Activated CD4-positive, alpha-beta T cell treated with anti-CD3 and anti-CD28 coated beads, Interleukin-10, Interleukin-2, amounts not matched to agents 100 ng/mL and 50 ng/mL, durations not matched to agents 16 hours and 8 hours (primary cell): ENCODE results near the gene RAB3IL1.
A peak's percentile ranks its signal among the peaks of the same experiment; 100 is the strongest.
"Not testable (repeated sequence)": the region's sequence is repeated elsewhere in the genome, so short reads cannot be mapped to it uniquely, and the experiment has no call there.

ENCODE experiments used
- DNase-seq: peaks from one replicate; pipeline ENCODE4 v3.0.0-alpha.2; 2020

RAB3IL1 gene, protein sequence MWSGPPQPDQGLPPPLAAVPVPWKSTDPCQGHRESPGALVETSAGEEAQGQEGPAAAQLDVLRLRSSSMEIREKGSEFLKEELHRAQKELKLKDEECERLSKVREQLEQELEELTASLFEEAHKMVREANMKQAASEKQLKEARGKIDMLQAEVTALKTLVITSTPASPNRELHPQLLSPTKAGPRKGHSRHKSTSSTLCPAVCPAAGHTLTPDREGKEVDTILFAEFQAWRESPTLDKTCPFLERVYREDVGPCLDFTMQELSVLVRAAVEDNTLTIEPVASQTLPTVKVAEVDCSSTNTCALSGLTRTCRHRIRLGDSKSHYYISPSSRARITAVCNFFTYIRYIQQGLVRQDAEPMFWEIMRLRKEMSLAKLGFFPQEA

GRCh38 chr11:61917334-61918109 lies at the start of gene RAB3IL1:
Gene RAB3IL1 (minus strand): TSS chr11:61917566. CDS start chr11:61917367, 199 bp downstream.
- DNase-seq, result peak; percentile 9

GRCh38 chr11:61966734-61967115 lies 49.4 kb upstream of the RAB3IL1 start:
- DNase-seq, result peak; percentile 42

- not testable (repeated sequence) for DNase-seq
Observed at GRCh38 chr11:61964666-61965271, 47.4 kb upstream of the RAB3IL1 start.

DNA sequence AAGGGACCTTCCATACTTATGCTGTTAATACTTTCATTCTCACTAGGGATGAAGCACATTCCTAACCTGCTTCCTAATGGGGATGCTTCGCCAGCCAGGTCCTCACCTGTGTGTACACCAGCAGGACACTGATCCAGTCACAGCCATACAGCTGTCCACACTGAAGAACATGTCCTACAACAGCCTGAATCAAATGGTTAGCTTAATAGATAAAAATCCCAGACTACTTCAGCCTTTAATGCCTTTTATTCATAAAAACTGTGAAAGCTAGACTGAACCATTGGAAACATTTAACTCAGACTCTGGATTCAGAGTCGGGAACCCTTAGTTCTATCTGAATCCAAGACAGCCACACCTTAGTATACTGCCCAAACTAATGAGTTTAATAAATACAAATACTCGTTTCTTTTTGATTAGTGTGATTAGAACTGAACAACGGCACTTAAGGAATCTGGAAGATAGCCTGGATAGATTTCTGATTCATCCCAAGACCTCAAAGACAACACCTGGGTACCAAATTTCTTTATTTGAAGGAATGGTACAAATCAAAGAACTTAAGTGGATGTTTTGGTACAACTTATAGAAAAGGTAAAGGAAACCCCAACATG lies 46.8 kb upstream of the RAB3IL1 start:
- DNase-seq, result no peak

DNA sequence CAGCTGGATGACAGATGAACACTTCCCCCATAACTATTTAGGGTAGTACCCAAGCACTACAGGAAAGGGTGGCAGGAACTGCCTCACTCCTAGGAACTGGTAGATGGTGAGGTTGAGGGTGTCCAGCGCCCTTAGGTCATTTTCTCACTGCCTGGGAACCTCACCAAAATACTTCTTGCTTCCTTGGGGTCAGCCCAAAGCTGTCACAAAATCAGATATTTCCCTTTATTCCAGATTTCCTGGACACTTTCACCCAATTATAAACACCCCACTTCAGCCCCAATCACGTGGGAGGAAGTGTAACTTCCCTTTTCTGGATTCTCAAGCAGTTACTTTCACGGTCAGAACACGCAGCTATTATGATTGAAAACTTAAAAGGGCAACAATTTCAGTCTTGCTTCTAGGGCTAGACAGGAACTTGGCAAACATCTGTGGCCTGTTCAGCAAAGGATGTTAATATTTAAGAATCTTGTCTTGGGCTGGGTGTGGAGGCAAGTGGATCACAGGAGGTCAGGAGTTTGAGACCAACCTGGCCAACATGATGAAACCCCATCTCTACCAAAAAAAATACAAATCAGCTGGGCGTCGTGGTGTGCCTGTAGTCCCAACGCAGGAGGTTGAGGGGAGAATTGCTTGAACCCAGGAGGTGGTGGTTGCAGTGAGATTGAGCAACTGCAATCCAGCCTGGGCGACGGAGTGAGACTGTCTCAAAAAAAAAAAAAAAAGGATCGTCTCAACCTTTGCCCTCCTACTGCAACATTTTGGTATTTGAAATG lies 46.1 kb upstream of the RAB3IL1 start:
- DNase-seq, result peak; percentile 49

DNA sequence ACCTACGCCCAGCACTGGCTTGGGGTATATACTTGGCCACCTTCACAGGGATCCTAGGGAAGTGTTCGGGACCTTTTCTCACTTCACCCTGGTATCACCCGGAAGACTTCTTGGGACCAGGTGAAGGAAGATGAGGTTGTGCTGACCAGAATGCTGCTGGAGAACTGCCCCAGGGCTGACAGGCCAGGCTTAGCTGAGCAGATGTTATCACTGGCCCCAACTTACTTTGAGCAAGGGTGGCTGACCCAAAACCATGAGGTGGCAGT lies 45.6 kb upstream of the RAB3IL1 start:
- no peak for DNase-seq

DNA sequence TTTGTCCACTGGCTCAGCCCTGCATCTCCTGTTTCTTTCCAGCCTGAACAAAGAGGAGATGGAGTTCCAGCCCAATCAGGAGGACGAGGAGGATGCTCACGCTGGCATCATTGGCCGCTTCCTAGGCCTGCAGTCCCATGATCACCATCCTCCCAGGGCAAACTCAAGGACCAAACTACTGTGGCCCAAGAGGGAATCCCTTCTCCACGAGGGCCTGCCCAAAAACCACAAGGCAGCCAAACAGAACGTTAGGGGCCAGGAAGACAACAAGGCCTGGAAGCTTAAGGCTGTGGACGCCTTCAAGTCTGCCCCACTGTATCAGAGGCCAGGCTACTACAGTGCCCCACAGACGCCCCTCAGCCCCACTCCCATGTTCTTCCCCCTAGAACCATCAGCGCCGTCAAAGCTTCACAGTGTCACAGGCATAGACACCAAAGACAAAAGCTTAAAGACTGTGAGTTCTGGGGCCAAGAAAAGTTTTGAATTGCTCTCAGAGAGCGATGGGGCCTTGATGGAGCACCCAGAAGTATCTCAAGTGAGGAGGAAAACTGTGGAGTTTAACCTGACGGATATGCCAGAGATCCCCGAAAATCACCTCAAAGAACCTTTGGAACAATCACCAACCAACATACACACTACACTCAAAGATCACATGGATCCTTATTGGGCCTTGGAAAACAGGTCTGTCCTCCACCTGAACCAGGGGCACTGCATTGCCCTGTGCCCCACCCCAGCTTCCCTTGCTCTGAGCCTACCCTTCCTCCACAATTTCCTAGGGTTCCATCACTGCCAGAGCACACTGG lies 45.0 kb upstream of the RAB3IL1 start:
- DNase-seq, result no peak

GRCh38 chr11:61961570-61962212 lies 44.3 kb upstream of the RAB3IL1 start:
- no peak for DNase-seq

- DNase-seq, result no peak
Observed at GRCh38 chr11:61960532-61960931, 43.2 kb upstream of the RAB3IL1 start.

DNA sequence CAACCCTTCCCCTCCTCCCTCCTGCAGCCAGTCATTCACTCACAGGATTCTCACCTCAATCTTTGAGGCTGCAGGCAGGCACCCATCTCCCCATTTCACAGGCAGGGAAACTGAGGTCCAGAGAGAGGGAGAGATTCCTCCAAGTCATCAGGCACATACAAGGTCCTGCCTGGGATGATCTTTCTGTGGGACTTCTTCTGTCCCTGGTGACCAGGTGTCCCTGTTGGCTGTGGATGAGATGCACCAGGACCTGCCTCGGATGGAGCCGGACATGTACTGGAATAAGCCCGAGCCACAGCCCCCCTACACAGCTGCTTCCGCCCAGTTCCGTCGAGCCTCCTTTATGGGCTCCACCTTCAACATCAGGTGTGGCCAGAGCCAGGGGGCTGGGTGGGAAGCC lies 42.3 kb upstream of the RAB3IL1 start:
- no peak for DNase-seq

DNA sequence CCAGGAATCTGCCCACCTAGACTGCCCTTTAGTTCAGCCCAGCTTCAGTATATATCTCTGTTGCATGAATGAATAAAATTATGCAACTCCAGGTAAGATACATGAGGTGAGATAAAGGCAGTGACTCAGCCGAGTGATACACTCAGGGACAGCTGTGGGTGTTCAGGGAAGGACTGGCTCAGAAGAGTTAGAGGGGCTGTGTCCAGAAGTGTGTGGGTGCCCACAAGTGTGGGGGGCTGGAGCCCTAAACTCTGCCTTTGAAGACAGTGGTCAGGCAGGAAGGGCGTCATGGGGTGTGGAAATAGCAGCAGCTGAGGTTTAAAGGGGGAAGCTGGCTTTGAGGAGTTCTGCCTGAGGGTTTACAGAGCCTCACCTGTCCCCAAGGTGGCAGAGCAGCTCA lies 41.7 kb upstream of the RAB3IL1 start:
- DNase-seq, result no peak

GRCh38 chr11:61958590-61958989 lies 41.2 kb upstream of the RAB3IL1 start:
- no peak for DNase-seq

GRCh38 chr11:61957021-61957770 lies 39.8 kb upstream of the RAB3IL1 start:
- no peak for DNase-seq

DNA sequence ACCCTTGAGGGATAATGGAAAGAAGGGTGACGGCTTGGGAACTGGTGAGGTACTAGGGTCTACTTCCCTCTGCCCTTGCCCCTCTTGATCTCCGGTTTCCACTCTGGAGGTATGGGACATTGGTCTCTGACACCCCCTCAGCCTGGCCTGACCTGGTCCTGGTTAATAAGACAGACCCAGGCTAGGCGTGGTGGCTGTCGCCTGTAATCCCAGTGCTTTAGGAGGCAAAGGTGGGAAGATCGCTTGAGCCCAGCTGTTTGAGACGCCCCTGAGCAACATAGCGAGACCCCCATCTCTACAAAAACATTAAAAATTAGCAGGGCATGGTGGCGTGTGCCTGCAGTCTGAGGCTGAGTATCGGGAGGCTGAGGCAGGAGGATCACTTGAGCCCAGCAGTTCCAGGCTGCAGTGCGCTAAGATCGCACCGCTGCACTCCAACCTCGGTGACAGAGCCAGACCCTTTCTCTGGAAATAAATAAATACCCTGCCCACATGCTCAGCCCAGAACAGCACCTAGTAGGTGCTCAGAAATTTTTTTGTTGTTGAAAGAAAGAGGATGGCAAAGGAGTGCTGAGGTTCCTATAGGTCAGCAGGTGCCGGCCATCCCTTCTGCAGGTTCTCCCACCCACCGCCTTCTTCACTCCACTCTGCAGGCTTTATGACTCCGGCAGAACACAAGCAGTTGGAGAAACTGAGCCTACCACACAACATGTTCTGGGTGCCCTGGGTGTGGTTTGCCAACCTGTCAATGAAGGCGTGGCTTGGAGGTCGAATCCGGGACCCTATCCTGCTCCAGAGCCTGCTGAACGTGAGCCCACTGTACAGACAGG lies 39.0 kb upstream of the RAB3IL1 start:
- DNase-seq, result no peak

DNA sequence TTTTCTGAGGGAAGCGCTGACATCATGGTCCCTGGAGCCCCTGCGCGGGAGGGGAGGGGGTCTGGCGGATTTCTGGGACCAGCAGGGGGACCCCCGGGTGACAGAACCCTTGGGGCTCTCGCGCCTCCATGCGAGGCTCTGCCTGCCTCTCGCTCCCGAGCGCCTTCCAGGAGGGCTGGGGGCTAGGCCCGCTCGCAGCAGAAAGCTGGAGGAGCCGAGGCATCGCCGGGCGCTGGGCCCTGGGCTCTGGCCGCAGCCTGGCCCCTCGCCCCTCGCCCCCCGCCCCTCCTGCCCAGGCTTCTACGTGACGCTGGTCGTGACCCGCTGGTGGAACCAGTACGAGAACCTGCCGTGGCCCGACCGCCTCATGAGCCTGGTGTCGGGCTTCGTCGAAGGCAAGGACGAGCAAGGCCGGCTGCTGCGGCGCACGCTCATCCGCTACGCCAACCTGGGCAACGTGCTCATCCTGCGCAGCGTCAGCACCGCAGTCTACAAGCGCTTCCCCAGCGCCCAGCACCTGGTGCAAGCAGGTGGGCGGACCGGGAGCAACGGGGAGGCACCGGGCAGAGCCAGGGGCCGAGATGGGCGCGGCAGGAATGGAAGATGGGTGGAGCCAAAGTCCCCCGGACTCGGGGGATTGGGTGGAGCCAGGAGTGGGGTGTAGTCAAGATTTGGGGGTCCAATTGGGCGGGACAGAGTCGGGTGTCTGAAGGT lies 38.2 kb upstream of the RAB3IL1 start:
- no peak for DNase-seq

DNA sequence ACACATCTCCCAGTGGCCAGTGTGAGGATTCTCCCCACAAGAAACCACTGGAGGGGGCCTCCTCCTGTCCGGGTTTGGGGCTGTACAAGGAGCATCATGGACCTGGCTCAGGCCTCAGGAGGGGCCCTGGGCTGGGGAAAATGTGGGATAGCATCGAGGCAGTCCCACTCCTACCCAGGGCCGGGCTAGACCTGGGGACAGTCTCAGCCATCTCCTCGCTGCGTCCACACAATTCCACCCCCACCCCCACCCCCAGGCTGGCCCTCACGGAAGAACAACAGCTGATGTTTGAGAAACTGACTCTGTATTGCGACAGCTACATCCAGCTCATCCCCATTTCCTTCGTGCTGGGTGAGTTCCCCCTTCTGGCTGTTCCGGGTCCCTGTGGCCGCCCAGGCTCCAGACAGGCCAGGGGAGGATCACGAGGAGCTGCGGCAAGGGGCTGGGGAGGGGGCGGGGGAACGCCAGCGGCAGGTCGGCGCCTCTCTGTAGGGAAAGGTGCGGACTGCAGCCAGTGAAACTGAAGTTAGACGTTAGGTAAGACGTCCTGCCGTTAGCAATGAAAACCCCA lies 37.6 kb upstream of the RAB3IL1 start:
- no peak for DNase-seq

DNA sequence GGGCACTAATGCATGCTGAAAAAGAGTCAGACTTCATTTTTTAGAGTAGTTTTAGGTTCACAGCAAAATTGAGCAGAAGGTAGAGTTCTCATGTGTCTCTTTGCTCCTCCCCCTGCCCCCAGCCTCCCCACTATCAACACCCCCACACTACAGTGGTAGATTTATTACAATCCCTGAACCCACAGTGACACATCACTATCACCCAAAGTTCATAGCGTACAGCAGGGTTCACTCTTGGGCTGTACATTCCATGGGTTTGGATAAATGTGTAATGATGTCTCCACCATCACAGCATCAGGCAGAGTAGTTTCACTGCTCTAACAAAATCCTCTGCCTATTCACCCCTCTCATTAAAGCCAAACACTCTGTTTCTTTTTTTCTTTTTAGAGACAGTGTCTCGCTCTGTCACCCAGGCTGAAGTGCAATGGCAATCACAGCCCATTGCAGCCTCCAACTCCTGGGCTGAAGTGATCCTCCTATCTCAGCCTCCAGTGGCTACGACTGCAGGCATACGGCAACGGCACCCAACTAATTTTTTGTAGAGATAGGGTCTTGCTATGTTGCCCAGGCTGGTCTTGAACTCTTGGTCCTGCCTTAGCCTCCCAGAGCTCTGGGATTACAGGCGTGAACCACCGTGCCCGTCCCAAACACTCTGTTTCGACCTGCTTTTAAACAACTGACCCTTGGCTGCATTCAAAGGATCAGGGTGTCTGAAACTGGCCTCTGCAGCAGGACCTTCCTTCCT lies 36.9 kb upstream of the RAB3IL1 start:
- DNase-seq, result no peak

GRCh38 chr11:61953632-61954031 lies 36.3 kb upstream of the RAB3IL1 start:
- DNase-seq, result not testable (repeated sequence)
